ENCODE data around the gene SEPTIN14.
"Not testable (repeated sequence)": the region's sequence is repeated elsewhere in the genome, so short reads cannot be mapped to it uniquely, and the experiment has no call there.

SEPTIN14 gene

GRCh38 chr7:55818686-55819085, 43.9 kb downstream of the SEPTIN14 start:
- DNase-seq (ENCODE audit: low spot score), result no peak
- TF ChIP-seq CTCF (IDR thresholded peaks at IDR 0.05; ENCODE audit: extremely low read depth, missing control alignments), result no peak

- DNase-seq (ENCODE audit: low spot score), result not testable (repeated sequence)
Measured at GRCh38 chr7:55797260-55797659, 65.3 kb downstream of the SEPTIN14 start.

GRCh38 chr7:55794527-55794926, 68.0 kb downstream of the SEPTIN14 start:
- no peak for DNase-seq (ENCODE audit: low spot score)

GRCh38 chr7:55792048-55792447, 70.5 kb downstream of the SEPTIN14 start:
- no peak for TF ChIP-seq CTCF (IDR thresholded peaks at IDR 0.05; ENCODE audit: extremely low read depth, missing control alignments)
- DNase-seq (ENCODE audit: low spot score), result no peak

More at GRCh38 chr7:55794527-55794926, 68.0 kb downstream of the SEPTIN14 start:
- no peak for TF ChIP-seq CTCF (IDR thresholded peaks at IDR 0.05; ENCODE audit: extremely low read depth, missing control alignments)

GRCh38 chr7:55787796-55788195, 74.8 kb downstream of the SEPTIN14 start:
- no peak for DNase-seq (ENCODE audit: low spot score)
- TF ChIP-seq CTCF (IDR thresholded peaks at IDR 0.05; ENCODE audit: extremely low read depth, missing control alignments), result no peak

- no peak for TF ChIP-seq CTCF (IDR thresholded peaks at IDR 0.05; ENCODE audit: extremely low read depth, missing control alignments)
- no peak for DNase-seq (ENCODE audit: low spot score)
Measured at GRCh38 chr7:55786901-55787300, 75.7 kb downstream of the SEPTIN14 start.

GRCh38 chr7:55785444-55785843, 77.1 kb downstream of the SEPTIN14 start:
- DNase-seq (ENCODE audit: low spot score), result not testable (repeated sequence)

GRCh38 chr7:55784151-55784550, 78.4 kb downstream of the SEPTIN14 start:
- DNase-seq (ENCODE audit: low spot score), result no peak
- no peak for TF ChIP-seq CTCF (IDR thresholded peaks at IDR 0.05; ENCODE audit: extremely low read depth, missing control alignments)

- TF ChIP-seq CTCF (IDR thresholded peaks at IDR 0.05; ENCODE audit: extremely low read depth, missing control alignments), result no peak
- no peak for DNase-seq (ENCODE audit: low spot score)
Measured at GRCh38 chr7:55778631-55779030, 83.9 kb downstream of the SEPTIN14 start.

All from GM20000 (cell line).